Ureter (tissue), 1 donor: ENCODE data around the gene KRTAP1-1. TPM values are rescaled to one million over a fixed set of nuclear protein-coding genes. Genes with fewer than 3 reads are reported as not detected.
"Not testable (repeated sequence)": the region's sequence is repeated elsewhere in the genome, so short reads cannot be mapped to it uniquely, and the experiment has no call there.

ENCODE experiments used
- DNase-seq: peaks from one replicate; pipeline ENCODE4 v3.0.0-alpha.2; 2020; ENCODE audit warnings: low spot score
- total RNA-seq: library from RNA; stranded (reverse); gene quantifications from one replicate; pipeline ENCODE4 v1.2.4, GENCODE V29; 2023
- donor health status: DM: yes; HTN: yes; CAD: no.

KRTAP1-1 gene
- total RNA-seq = not detected

GRCh38 chr17:41040783-41041571, at the start of gene KRTAP1-1:
TSS of gene KRTAP1-1 (minus strand) at chr17:41041450. CDS start at chr17:41041397, 53 bp downstream.
- DNase-seq = peak; percentile 46

- DNase-seq = not testable (repeated sequence)
Observed at GRCh38 chr17:41088760-41089352, 47.6 kb upstream of the KRTAP1-1 start.

GRCh38 chr17:41084100-41084856, 43.0 kb upstream of the KRTAP1-1 start, which contains the start of gene KRTAP4-7:
TSS of gene KRTAP4-7 (plus strand) at chr17:41084150. CDS start at chr17:41084207, 57 bp downstream.
- not testable (repeated sequence) for DNase-seq

GRCh38 chr17:41083427-41083826, 42.2 kb upstream of the KRTAP1-1 start:
- DNase-seq = not testable (repeated sequence)

GRCh38 chr17:41082626-41083025, 41.4 kb upstream of the KRTAP1-1 start:
- DNase-seq = no peak

GRCh38 chr17:41076788-41077187, 35.5 kb upstream of the KRTAP1-1 start:
- no peak for DNase-seq

GRCh38 chr17:41073676-41074075, 32.4 kb upstream of the KRTAP1-1 start:
- DNase-seq = no peak

- DNase-seq = no peak
Observed at GRCh38 chr17:41071606-41072360, 30.5 kb upstream of the KRTAP1-1 start.

- no peak for DNase-seq
Observed at GRCh38 chr17:41069031-41069430, 27.8 kb upstream of the KRTAP1-1 start.

- DNase-seq = no peak
Observed at GRCh38 chr17:41067281-41067680, 26.0 kb upstream of the KRTAP1-1 start.

GRCh38 chr17:41065829-41066624, 24.8 kb upstream of the KRTAP1-1 start, which contains the start of gene KRTAP2-4:
TSS of gene KRTAP2-4 (minus strand) at chr17:41065879. CDS start at chr17:41065845, 34 bp downstream.
- no peak for DNase-seq

- DNase-seq = not testable (repeated sequence)
Observed at GRCh38 chr17:41065016-41065689, 23.9 kb upstream of the KRTAP1-1 start.

- DNase-seq = no peak
Observed at GRCh38 chr17:41064301-41064700, 23.1 kb upstream of the KRTAP1-1 start.

GRCh38 chr17:41063449-41063848, 22.2 kb upstream of the KRTAP1-1 start:
- DNase-seq = no peak

GRCh38 chr17:41061964-41062363, 20.7 kb upstream of the KRTAP1-1 start:
- no peak for DNase-seq

GRCh38 chr17:41060052-41060604, 18.9 kb upstream of the KRTAP1-1 start, which contains the start of gene KRTAP2-3:
TSS of gene KRTAP2-3 (minus strand) at chr17:41060114. CDS start at chr17:41060050, 64 bp downstream.
- DNase-seq = no peak

GRCh38 chr17:41059276-41060051, 18.2 kb upstream of the KRTAP1-1 start:
- DNase-seq = not testable (repeated sequence)

GRCh38 chr17:41058741-41059140, 17.5 kb upstream of the KRTAP1-1 start:
- DNase-seq = no peak

- no peak for DNase-seq
Observed at GRCh38 chr17:41057547-41057946, 16.3 kb upstream of the KRTAP1-1 start.
